Nucleus accumbens (tissue), 56 donors: ENCODE data around the gene CNTNAP2.

Source experiments
- DNase-seq, 56 donors: peaks; one replicate each; lab custom pipeline; 2025; lab: John Stamatoyannopoulos, UW

Gene CNTNAP2

DNA sequence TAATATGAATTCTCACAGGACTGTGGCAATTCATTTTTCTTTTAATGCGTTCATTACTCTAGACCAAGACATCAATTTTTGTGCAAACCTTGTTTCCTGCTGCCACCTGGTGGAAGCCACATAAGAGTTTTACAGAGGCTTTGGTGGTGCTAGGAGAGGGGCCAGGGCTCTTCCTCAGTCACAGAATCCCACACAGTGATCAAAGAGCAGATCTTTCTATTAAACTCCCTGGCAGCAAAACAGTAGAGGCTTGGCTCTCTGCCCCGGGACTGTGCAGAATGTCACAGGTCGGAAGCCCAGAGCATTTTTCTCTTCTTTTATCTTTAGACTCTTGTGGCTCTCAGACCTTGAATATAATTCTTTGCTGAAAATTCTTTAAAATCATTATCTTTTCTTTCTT is 1967.5 kb downstream of the CNTNAP2 start:
- DNase-seq, result peak in 50 of 56 donors; percentile 3 to 87 (median 54)

DNA sequence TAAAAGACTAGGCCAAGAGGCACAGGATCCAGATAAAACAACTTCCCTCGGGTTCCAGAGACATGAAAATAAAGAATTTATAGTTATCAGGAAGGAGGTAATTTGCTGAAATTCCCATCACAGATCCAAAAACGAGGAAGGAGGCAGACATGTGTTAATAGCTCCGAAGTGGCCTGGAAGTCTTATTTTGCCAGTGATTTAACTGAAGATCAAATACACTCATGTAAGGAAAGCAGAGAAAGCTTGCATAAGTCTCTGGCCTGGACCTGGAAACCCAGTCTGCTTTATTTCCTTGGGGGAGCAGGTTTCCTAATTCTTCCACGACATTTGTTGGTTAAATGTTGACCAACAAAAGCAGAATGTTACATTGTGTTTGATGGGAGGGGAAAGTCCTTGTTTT is 1975.3 kb downstream of the CNTNAP2 start:
- no peak for DNase-seq

DNA sequence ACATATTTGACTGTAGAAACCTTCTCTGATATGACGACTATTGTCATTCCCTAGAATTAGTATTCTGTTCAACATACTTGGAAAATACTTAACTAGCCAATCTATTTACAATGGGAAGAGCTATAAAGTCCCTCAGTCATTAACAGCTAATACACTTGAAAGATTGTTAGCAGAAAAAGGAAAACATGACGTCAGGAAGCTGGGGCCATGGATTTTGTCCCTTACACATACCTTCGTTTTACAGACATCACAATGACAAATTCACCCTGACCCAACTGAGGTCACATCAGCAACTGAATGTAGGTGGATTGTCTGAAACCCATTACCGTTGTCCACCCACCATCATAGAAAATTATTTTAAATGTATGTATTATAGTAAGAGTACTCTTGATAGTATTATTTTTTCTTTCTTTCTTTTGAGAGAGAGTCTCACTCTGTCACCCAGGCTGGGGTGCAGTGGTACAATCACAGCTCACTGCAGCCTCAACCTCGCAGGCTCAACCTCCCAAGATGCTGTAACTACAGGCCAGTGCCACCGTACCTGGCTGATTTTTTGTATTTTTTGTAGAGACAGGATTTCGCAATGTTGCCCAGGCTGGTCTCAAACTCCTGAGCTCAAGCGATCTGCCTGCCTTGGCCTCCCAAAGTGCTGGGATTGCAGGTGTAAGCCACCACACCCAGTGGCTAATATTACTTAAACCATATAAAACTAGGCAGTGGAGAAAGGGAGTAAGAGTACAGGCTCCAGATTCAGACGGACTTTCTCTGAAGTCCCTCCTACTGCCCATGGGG is 1977.0 kb downstream of the CNTNAP2 start:
- DNase-seq, result no peak

DNA sequence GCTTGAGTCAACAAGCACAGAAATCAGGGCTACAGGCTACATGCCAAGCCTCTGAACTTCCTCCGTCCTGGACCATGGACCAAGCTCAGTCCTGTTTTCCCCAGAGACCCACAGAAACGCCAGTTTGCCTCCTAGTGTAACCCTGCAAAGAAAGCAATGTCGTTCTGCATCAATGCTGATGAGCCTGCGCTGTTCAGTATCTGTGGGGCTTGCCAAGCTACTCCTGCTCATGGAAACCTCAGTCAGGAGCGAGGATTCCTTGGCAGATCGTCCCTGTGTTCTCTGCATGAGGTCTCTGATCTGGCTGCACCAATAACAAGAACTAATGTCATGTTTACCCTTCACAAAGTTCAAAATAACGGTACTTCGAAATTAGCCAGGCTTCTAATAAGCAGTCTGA is 1978.5 kb downstream of the CNTNAP2 start:
- peak in 1 of 56 donors; percentile 12 for DNase-seq

DNA sequence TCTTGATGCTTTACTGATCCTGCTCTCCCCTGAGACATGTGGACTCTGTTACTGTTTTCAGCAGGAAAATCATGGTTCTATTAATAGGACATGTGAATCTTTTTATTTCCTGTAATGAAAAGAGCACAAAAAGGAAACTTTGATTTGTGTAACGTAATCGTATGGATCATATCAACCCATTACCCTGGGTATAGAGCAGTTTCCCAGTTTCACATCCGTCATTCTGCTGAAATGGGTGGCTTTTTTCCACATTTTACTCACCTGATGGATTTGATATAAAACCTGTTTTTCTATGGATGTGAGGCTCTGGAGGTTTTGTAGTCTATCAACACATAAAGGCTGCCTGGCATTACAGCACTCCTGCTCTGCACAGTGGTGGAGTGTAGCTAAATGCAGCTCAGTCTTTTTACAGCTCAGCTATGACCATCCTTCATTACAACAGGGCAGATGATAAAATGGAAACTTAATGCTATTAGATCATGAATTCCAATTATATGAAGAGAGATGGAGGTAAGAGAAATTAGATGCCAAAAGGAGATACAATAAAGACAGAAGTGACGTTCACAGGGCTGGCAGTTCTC is 1987.6 kb downstream of the CNTNAP2 start:
- DNase-seq, result no peak

DNA sequence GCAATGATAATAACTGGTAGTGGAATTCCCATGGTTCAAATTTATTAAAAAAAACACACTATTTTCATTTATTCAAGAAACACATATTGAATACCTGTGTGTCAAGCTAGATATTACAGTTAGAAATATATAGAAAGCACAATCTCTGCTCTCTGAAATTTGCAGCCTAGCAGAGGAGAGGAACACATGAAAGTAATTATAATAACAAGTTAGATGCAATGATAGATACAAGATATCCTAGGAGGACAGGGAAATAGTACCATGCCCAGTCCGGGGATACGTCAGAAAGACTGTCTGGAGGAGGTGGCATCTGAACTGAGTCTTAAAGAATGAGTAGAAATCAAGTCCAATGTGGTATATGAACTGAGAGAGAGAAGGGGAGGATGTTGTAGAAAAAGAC is 1988.3 kb downstream of the CNTNAP2 start:
- no peak for DNase-seq

DNA sequence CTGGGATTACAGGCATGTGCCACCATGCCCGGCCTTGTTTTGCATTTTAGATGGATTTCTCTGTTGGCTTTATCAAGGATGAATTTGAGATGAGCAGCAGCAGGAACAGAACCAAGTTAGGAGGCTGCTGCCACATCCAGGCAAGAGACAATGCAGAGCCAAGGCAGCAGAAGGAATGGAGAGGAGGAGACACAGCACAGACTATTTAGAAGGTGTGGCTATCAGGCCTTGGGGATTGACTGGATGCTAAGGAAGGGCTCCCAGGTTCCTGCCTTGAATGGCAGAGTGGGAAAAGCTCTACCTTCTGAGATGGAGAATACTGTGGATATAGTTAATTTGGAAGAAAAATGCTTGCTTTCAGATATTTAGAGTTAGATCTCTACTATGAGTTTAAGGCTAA is 1989.3 kb downstream of the CNTNAP2 start:
- no peak for DNase-seq

DNA sequence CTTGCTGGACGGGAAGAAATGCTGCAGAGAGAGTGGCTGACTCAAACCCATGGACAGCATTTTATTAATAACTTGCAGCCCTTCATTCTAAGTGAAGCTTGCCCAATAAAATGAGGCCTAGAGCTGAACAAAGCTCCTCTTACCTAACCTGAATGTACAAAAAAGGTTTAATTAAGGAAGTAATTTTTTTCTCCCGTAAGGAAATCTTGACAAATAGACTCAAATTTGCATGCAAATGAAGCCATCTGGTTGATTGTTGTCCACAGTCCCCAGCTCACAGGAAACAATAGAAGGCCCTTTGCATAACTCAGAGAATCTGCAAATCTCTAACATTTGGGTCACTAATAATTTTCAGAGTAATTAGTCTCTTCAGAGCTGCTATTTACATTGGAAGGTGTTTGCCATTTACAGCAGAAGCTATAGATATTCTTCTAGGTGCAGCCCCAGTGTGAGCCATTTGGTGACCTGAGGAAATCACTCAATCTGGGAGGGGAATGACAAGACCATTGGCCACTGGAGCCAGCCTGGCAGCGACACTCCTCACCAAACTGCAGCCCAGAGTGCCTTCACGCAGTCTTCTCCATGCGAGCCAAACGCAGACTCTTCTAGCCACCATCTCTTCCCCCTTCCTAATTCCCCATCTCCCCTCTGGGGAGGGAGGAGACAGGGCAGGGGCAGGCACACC is 1991.0 kb downstream of the CNTNAP2 start:
- DNase-seq, result no peak

DNA sequence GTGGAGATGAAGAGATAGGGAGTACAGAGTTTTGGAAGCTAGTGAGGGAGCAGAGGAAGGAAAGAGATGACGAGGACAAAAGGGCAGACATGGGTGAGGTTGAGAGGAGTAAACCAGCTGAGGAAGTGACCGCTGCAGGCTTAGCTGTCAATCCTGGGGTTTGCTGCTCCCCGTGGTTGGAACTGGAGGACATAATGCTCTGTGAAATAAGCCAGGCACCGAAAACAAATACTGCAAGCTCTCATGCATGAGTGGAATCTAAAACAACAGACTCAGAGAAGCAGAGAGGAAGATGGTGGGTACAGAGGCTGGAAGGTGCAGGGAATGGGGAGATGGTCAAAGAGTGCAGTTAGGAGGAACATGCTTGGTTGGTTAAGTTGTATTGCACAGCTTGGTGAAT is 1991.8 kb downstream of the CNTNAP2 start:
- no peak for DNase-seq

DNA sequence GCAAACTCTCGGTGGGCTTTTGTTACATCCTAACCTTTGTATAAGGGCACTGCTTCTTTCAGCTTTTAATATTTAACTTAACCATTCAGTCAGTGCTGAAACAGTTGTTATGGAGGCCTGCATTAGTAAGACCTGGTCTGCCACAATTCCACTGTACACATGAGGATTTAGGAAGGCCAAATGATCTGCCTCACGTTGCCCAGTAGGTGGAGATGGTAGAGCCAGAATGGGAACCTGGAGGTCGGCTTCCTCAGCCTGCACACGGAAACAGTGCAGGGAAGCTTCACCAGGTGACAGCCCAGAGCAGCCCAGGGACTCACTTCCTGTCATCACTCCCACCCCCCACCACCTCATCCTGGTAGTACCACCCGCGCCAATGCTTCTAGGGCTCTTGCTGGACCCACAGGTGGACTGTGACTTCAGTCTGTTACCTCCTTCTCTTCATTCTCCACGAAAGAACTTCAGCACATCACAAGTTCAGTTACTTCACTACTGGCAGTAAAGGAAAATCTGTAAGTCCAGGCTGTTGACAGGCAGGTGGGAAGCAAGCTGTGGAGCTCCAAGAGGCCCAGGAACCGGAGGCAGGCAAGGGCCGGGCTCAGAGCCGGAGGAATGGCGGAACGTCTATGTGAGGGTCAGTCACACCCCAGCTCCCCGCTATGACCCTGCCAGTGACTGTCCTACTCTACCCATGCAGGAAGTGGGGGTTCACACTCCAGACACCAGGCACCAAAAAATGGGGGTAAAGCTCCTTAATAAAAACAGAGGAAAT is 1993.7 kb downstream of the CNTNAP2 start:
- DNase-seq, result no peak

DNA sequence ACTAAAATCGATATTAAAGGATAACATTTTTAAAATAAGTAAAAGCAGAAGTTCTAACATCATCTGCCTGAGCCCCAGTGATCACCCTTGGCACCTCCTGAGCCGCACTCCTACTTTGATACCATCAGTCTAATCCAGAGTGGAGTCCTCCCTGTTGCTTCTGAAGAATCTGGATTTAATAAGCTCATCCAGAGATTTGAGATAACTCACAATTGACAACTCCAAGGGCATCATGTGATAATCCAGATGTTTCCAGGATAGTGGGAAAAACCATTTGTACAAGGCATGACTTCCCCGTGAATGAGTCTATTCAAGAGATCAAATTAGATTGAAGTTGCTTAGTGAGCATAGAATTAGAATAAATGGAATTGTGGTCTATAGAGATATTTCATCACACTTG is 1998.2 kb downstream of the CNTNAP2 start:
- DNase-seq, result no peak

DNA sequence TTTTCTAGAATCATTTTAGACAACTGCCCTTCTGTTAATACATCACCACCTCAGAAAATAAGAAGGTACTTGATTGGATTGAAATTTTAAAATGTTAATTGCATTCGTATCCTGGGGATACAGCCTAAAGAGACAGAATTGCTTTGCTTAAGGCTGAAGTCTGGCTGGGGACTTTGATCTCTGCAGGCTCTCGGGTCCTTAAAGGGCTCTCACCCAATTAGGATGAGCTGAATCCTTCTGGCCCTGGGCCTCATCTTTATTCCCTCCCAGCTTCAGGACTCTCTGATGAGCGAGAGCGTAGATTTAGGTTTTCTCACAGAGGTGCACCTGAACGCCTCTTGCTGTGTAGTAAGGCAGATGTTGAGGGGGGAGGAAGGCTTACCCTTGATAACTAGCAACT is 1998.7 kb downstream of the CNTNAP2 start:
- DNase-seq, result no peak

DNA sequence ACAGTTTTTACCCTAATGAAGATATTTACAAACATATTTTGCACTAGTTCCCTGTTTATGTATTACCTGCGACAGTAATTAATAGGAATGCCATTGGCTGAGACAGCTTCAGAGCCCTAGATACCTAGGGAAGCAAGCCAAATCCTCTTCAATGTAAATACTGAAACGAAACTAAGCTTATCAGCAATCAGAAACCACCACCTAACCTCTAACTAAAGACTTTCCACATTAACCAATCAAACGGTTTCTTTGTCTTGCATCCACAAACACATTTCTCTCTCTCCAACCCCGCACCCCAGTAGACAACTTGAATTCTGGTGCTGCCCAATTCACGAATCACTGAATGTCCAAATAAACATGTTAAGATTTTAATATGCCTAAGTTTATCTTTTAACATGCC is 1999.6 kb downstream of the CNTNAP2 start:
- DNase-seq, result no peak

DNA sequence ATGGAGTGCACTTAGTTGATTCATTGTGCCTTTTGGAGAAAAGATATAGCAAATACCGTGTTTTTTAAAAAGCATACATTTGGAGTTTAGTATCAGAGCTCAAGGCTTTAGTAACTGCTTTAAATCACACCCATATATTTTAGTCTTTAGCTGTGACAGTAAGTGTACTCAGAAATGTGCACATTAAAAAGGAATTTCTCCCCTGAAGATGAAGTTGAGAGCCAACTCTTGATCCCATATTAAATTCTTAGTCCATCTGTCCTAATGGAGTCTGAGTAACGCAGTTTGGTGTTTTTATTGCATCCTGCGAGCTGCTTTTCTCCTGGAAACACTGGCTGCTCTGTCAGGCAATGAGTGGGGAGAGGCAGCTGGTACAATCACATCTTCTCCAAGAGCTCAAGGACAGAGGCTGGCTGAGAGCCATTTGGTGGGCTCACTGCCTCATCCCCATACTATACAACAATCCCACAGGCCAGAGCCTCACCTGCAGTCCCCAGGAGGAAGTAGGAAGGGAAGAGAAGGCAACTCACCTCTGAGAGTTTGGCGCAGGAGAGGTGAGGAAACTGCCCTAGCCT is 2000.3 kb downstream of the CNTNAP2 start:
- DNase-seq, result peak in 1 of 56 donors; percentile 1

DNA sequence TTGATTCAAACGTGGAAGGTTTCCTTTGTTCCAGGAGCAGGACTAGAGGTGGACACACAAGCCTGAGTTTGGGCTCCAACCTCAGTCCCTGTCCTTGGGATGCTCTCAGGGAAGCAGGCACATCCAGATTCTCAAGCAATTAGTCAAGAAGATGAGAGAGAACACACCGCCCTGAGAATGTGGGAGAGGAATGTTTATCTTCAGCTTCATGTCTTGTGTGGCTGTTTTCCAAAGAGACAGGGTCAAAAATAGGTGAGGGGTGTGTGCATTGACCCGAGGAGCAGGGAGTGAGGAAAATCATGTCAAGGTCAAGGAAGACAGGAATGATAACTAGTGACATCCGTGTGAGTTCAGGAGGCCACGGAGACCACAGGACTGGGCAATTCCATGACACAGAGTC is 2001.8 kb downstream of the CNTNAP2 start:
- no peak for DNase-seq

DNA sequence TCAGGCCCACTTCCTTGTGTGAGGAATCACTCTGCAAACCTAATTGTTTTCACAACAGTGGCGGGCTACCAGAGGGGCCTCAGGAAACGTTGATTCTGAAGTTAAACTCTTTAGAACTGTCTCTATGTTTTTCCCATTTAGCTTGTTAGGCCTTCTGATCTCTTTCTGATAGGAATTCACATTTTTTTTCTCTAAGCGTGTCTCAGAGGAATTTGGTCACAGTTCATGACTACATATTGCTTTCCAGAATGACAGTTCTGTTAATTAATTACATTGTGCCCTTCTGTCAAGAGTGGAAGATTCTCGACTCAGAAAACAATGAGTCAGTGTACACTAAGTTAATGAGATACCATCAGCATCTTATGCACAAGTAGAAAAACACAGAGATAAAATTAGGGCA is 2004.8 kb downstream of the CNTNAP2 start:
- DNase-seq, result no peak

DNA sequence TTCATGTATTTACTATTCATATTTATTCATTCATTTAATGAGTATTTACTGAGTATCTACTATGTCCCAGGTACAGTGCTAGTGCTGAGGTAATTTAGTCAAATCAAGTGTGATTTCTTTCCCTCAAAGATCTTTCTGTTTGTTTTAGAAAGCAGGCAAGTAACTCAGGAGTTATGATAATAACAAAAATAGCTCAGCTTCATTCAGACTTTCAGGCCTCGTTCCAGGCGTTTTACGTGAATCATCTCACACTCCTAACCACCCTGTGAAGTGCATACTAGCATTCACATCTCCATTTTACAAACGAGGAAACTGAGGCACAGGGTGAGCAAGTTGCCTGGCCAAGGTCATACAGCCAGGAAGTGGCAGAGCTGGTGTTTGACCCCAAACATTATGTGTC is 2005.2 kb downstream of the CNTNAP2 start:
- DNase-seq, result no peak

DNA sequence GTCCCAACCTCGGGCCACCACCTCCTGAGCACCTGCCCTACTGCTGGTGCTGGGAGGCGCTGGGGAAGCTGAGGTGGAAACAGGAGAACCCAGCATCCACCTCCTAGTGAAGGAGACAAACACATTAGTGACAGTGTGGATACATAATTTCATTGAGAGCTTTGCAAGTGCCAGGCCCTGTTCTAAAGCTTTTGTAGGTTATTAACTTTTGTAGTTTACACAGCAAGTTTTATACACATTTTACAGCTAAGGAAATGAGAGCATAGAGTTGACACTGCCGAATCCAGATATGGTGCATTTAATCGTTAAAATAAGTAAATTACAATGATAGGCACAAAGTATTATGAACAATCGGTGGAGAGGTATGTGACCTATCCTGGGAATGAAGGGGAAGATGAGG is 2007.9 kb downstream of the CNTNAP2 start:
- no peak for DNase-seq

DNA sequence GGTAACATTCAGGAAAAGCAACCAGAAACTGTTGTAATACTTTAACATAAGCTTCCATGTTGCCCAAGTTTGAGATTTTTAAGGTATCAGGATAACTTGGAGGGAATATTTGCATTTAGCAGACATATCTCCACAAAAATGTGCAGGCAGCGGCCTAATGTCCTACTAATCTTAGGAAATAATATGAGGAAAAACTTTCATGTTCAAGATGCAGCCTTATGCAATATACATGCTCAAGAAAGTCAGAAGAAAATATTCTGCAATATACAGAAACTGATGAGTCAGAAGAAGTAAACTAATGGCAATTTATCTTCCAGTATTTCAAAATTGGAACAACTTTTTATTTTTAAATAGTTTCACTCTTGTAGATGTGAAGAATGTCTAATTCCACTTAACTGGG is 2010.8 kb downstream of the CNTNAP2 start:
- DNase-seq, result no peak

DNA sequence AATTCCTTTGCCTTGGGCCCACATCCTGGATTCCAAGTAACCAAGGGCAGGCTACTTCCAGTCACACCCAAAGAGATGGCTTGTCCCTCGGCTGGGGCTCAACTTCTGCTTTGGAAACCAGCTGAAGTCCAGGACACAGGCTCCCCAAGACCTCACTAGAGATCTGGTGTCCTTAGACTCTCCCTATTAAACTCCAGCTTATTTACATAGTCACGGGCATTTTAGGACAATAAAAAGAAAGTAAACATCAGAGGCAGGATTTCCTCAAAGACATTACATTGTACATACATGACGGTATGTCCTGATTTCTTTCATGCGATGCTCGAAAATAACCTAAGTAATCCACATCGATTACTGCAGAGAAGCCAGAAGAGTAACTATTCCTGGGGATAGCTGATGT is 2012.4 kb downstream of the CNTNAP2 start:
- DNase-seq, result no peak

DNA sequence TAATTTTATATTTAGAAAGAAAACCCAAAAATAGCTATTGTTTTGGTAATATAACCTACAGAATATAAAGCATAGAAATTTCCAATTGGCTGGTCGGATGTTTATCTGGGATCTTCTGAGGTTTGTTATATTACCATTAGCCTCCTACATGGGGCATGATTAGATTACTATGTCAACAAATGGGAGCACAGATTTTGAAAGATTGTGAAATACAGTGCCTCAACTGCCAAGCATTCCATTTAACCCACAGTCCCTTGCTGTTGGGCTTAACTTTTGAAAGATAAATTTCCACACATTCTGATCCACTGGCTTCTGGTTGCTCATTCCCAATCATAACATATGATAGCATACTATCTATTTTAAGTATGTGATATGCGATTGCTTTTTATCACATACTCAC is 2018.5 kb downstream of the CNTNAP2 start:
- DNase-seq, result no peak
